ENCODE data around the gene SAE1.

The SAE1 gene

DNA sequence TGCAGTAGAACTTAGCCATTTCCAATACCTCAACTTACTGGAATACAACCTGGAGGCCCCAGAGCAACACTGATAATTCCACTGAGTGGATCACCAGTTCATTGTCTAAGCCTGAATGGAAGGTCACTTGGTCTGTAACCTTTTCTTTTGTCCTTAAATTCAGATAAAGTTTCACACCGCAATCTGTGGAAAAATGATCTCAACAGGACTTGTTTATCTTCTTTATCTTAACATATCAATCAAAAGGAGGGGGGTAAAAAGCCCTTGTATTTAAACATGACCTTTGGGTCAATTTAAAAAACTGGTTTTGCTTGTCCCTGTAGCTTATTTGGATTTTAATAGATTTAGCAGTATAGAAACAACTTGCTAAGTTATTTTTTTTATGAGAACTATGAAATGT lies 21.6 kb downstream of the SAE1 start:
- TF ChIP-seq, protein P1, sequence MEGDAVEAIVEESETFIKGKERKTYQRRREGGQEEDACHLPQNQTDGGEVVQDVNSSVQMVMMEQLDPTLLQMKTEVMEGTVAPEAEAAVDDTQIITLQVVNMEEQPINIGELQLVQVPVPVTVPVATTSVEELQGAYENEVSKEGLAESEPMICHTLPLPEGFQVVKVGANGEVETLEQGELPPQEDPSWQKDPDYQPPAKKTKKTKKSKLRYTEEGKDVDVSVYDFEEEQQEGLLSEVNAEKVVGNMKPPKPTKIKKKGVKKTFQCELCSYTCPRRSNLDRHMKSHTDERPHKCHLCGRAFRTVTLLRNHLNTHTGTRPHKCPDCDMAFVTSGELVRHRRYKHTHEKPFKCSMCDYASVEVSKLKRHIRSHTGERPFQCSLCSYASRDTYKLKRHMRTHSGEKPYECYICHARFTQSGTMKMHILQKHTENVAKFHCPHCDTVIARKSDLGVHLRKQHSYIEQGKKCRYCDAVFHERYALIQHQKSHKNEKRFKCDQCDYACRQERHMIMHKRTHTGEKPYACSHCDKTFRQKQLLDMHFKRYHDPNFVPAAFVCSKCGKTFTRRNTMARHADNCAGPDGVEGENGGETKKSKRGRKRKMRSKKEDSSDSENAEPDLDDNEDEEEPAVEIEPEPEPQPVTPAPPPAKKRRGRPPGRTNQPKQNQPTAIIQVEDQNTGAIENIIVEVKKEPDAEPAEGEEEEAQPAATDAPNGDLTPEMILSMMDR (IDR thresholded peaks at IDR 0.05; ENCODE audit: low read length, missing control alignments), result no peak
- H3K4me3 ChIP-seq (replicated peaks; ENCODE audit: low read depth, low read length), result no peak overlapping the region
- DNase-seq (ENCODE audit: low read depth), result no peak

DNA sequence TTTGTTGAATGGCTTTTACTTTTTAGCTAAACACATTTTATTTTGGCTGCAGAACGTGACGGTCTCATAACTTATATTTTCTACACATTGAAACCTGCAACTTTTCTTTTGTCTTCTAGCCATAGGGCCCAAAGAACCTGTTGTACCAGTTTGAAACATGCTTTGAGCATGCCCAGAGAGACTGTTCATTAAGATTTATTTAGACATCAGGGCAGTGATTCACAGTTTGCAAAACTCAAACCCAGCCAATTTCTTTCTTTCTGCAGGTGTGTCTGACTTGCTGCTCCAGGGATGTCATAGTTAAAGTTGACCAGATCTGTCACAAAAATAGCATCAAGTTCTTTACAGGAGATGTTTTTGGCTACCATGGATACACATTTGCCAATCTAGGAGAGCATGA lies 22.0 kb downstream of the SAE1 start:
- no peak for DNase-seq (ENCODE audit: low read depth)
- TF ChIP-seq, protein P1 (IDR thresholded peaks at IDR 0.05; ENCODE audit: low read length, missing control alignments), result no peak
- H3K4me3 ChIP-seq (replicated peaks; ENCODE audit: low read depth, low read length), result no peak overlapping the region

DNA sequence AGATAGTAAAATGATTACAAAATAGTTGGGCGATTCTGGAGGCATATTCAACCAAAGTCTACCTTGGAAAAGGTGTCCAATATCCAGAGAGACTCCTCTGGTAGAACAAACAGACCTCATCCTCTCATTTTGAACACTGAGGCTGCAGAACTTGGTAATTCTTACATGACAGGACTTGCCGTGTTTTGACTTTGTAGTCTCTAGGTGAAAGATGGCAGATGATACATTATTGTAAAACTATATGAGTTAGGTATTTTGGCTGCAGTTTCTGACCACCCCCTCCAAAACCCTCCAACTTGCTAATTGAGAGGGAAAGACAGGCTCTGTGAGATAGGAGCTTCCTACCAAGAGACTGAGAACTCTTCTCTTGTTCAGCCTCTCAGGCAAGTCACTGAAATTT lies 22.6 kb downstream of the SAE1 start:
- TF ChIP-seq, protein P1 (IDR thresholded peaks at IDR 0.05; ENCODE audit: low read length, missing control alignments), result no peak
- DNase-seq (ENCODE audit: low read depth), result no peak
- H3K4me3 ChIP-seq (replicated peaks; ENCODE audit: low read depth, low read length), result no peak overlapping the region

DNA sequence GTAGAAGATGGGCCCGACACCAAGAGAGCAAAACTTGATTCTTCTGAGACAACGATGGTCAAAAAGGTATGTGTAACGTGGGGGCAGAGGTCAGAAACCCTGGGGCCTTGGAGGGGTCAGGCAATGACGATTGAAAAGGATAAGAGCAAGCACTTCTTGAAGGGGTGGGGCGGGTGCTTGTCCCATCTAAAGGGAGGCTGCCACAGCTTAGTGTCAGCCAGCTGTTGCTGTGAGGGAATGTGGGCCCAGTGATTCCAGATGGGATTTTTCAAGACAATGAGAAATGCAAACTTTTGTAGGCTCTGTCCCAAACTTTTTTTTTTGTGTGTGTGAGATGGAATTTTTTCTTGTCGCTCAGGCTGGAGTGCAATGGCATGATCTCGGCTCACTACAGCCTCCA lies 24.5 kb downstream of the SAE1 start:
- TF ChIP-seq, protein P1 (IDR thresholded peaks at IDR 0.05; ENCODE audit: low read length, missing control alignments), result no peak
- no peak overlapping the region for H3K4me3 ChIP-seq (replicated peaks; ENCODE audit: low read depth, low read length)
- peak; percentile 52 for DNase-seq (ENCODE audit: low read depth)

DNA sequence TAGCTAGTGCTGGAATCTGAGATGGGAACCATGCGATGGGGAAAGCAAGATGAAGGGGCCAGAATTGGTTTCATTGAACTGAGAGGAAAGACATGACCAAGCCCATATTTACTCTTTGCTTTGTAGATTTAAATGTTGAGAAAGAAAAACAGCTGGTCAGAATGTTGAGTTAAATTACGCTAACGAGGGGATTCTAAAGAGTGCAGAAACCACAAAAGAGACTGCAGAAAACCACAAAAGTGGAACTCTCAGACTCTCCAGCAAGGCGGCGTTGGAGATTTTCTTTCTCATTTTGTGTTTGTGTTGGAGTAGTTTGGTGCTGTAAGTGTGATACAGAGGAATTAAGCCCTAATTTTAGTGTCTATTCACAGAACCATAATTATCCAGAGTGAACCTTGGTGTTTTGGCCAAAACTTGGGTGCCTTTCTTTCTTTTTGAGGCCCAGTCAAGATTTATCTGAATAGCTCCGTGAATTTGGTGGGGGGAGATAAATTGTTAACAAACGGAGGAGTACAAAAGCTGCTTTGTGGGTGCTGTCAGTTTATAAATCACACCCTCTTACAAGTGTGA lies 26.3 kb downstream of the SAE1 start:
- H3K4me3 ChIP-seq (replicated peaks; ENCODE audit: low read depth, low read length), result no peak overlapping the region
- no peak for DNase-seq (ENCODE audit: low read depth)
- TF ChIP-seq, protein P1 (IDR thresholded peaks at IDR 0.05; ENCODE audit: low read length, missing control alignments), result no peak

DNA sequence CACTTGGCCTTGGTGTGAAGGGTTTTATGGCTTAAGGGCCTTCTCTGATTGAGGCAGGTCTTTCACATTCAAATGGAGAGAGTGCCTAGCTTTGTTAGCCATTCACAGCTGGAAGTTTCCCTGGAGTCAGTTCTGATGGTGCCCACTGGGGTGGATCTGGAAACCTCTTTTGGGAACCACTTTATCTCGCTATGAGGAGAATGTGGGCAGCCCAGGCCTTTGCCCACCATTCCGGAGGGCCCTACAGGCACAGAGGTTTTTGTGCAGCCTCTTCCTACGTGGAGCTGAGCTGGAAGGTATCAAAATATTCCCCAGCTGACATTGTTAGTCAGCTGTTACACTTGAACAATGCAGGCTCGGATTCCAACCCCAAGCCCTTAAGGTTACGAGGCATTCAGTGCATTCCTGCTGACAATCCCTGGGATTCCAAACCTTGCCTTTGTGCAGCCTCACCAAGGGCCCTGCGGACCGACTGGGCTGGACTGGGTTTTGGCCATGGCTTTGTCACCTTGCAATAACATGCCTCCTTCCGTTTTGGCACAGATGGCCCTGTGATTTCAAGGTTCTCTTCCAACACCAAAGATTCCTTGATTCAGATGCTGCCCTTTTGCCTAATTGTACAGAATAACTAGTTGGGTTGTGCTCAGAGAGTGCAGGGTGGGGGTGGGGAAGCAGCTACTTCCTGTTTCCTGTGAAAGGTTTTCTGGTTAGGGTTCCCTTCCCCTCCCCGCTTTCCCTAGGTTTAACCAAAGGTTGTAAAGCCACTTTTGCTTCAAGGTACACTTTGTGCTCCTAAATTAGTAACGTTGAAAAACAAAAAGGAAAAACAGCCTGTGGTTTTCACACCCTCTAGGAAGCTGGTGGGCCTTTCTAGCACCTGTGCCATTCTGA lies 27.0 kb downstream of the SAE1 start:
- peak; percentile 86 for DNase-seq (ENCODE audit: low read depth)
- TF ChIP-seq, protein P1 (IDR thresholded peaks at IDR 0.05; ENCODE audit: low read length, missing control alignments), result peak; percentile 12
- no peak overlapping the region for H3K4me3 ChIP-seq (replicated peaks; ENCODE audit: low read depth, low read length)

Measured in fibroblast of pulmonary artery (primary cell).